DOHH2 (cell line): Measurements from ENCODE around the gene MAGEA9B.
"Not testable (repeated sequence)": the region's sequence is repeated elsewhere in the genome, so short reads cannot be mapped to it uniquely, and the experiment has no call there.

Experiments
- H3F3A ChIP-seq: fragments of 200-600 bp; sonication (generic), shearing (Covaris generic); 2 replicates; pipeline ENCODE4 v1.6.0; 2016; ENCODE audit warnings: antibody characterized with exemption, mild to moderate bottlenecking; ENCODE audit not compliant: control insufficient read depth, insufficient read depth
- H3K27ac ChIP-seq: fragments of 200-600 bp; sonication (generic); 2 replicates; pipeline ENCODE4 v1.5.1; 2014; ENCODE audit warnings: low read depth, mild to moderate bottlenecking, low read length, moderate library complexity
- H3K27me3 ChIP-seq: fragments of 200-600 bp; sonication (generic); 2 replicates; pipeline ENCODE4 v1.6.1; 2014; ENCODE audit warnings: mild to moderate bottlenecking, low read length, mixed read lengths; ENCODE audit not compliant: control insufficient read depth
- H3K36me3 ChIP-seq: fragments of 200-600 bp; sonication (generic); 2 replicates; pipeline ENCODE4 v1.6.1; 2014; ENCODE audit warnings: mild to moderate bottlenecking, low read length, moderate library complexity, mixed read lengths; ENCODE audit not compliant: control insufficient read depth
- H3K4me1 ChIP-seq: fragments of 200-600 bp; sonication (generic); 2 replicates; pipeline ENCODE4 v1.6.1; 2014; ENCODE audit warnings: mild to moderate bottlenecking, low read length, mixed read lengths; ENCODE audit not compliant: control insufficient read depth
- H3K4me2 ChIP-seq: fragments of 200-600 bp; sonication (generic); 2 replicates; pipeline ENCODE4 v1.6.0; 2014; ENCODE audit warnings: mild to moderate bottlenecking, low read length, moderate library complexity
- H3K4me3 ChIP-seq: fragments of 200-600 bp; sonication (generic); 2 replicates; pipeline ENCODE4 v1.5.1; 2014; ENCODE audit warnings: mild to moderate bottlenecking, low read length, mixed read lengths
- H3K79me2 ChIP-seq: fragments of 200-600 bp; sonication (generic); 2 replicates; pipeline ENCODE4 v1.6.1; 2014; ENCODE audit warnings: mild to moderate bottlenecking, low read length, mixed read lengths; ENCODE audit not compliant: control insufficient read depth
- H3K9me2 ChIP-seq: fragments of 200-600 bp; sonication (generic); replicated peaks from 2 replicates; pipeline ENCODE4 v1.6.1; 2014; ENCODE audit warnings: mild to moderate bottlenecking, low read length, mixed read lengths; ENCODE audit not compliant: control insufficient read depth
- H3K9me3 ChIP-seq: fragments of 200-600 bp; sonication (generic); 2 replicates; pipeline ENCODE4 v1.6.1; 2014; ENCODE audit warnings: antibody characterized with exemption, low read length, mixed read lengths; ENCODE audit not compliant: control insufficient read depth, insufficient read depth
- H4K20me1 ChIP-seq: fragments of 200-600 bp; sonication (generic); 2 replicates; pipeline ENCODE4 v1.6.0; 2014; ENCODE audit warnings: low read depth, mild to moderate bottlenecking, antibody characterized with exemption, low read length, moderate library complexity; ENCODE audit not compliant: control insufficient read depth, insufficient read depth
- CTCF ChIP-seq: fragments of 200-600 bp; sonication (generic); IDR thresholded peaks from one replicate; pipeline ENCODE4 v1.5.1; 2014; ENCODE audit warnings: antibody characterized with exemption, mild to moderate bottlenecking, low read depth, low read length; ENCODE audit not compliant: poor library complexity, severe bottlenecking
- EZH2phosphoT487 ChIP-seq: fragments of 200-600 bp; sonication (generic); IDR thresholded peaks from 2 replicates; pipeline ENCODE4 v1.6.1; 2017; ENCODE audit warnings: borderline replicate concordance, mild to moderate bottlenecking, antibody characterized with exemption, low read length, moderate library complexity, mixed read lengths

The MAGEA9B gene

GRCh38 chrX:149628280-149628679, 41.0 kb upstream of the MAGEA9B start:
- Histone ChIP-seq H4K20me1 (no peaks in the 10 kb centered on the region), H3K4me3 (no peak overlapping the region), H3K36me3 (no peaks in the 10 kb centered on the region), H3K4me1 (peaks cover 14% of the 10 kb centered on the region), H3K9me2 (no peaks in the 10 kb centered on the region), H3F3A (no peaks in the 10 kb centered on the region), H3K4me2 (no peak overlapping the region), H3K79me2 (peaks cover 44% of the 10 kb centered on the region), H3K27ac (no peak overlapping the region), H3K27me3 (no peaks in the 10 kb centered on the region), H3K9me3 (no peaks in the 10 kb centered on the region)
- TF ChIP-seq CTCF (no peak), EZH2phosphoT487 (no peak)

- H3K27ac ChIP-seq, H3K27me3 ChIP-seq, H3K4me2 ChIP-seq, H3K4me1 ChIP-seq, H3K4me3 ChIP-seq, H3K36me3 ChIP-seq, H3F3A ChIP-seq, H3K9me3 ChIP-seq, H3K9me2 ChIP-seq, H4K20me1 ChIP-seq: not testable (repeated sequence)
- H3K79me2 ChIP-seq, result peaks cover 48% of the 10 kb centered on the region
Measured at GRCh38 chrX:149626829-149627228, 39.6 kb upstream of the MAGEA9B start.

- not testable (repeated sequence) for H3K27me3 ChIP-seq, H3K4me3 ChIP-seq, H3K9me2 ChIP-seq, H3K27ac ChIP-seq, H3K9me3 ChIP-seq, H3K36me3 ChIP-seq, H3K4me2 ChIP-seq, H3F3A ChIP-seq, H3K4me1 ChIP-seq, H4K20me1 ChIP-seq
- H3K79me2 ChIP-seq, result peaks cover 25% of the 10 kb centered on the region
Measured at GRCh38 chrX:149619662-149620061, 32.4 kb upstream of the MAGEA9B start.

GRCh38 chrX:149618871-149619270, 31.6 kb upstream of the MAGEA9B start:
- Histone ChIP-seq H3K27me3 (no peaks in the 10 kb centered on the region), H3F3A (no peaks in the 10 kb centered on the region), H3K79me2 (peaks cover 22% of the 10 kb centered on the region), H3K9me3 (no peaks in the 10 kb centered on the region), H3K4me3 (no peak overlapping the region), H3K9me2 (no peaks in the 10 kb centered on the region), H3K27ac (no peak overlapping the region), H3K4me2 (no peak overlapping the region), H3K36me3 (no peaks in the 10 kb centered on the region), H3K4me1 (no peaks in the 10 kb centered on the region), H4K20me1 (no peaks in the 10 kb centered on the region)
- TF ChIP-seq CTCF, result no peak
- TF ChIP-seq EZH2phosphoT487, result no peak
